Activated naive CD4-positive, alpha-beta T cell treated with anti-CD3 and anti-CD28 coated beads, Interleukin-2, amount 10 ng/mL, durations not matched to agents 7 days and 5 days (primary cell): ENCODE data around the gene CABCOCO1.

Experiments used
- CTCF ChIA-PET: fragments of 350-600 bp; sonication (Branson Sonifier 250); formaldehyde crosslinking; loops from one replicate; lab custom pipeline; 2021; ENCODE audit warnings: antibody characterized with exemption; lab: Charles Lee
- DNase-seq: peaks from one replicate; pipeline ENCODE4 v3.0.0-alpha.2; 2020
- H3K27ac Mint-ChIP-seq: one replicate; pipeline ENCODE4 v1.8.0; 2021; ENCODE audit warnings: mild to moderate bottlenecking, moderate library complexity, mixed read lengths
- H3K27me3 Mint-ChIP-seq: one replicate; pipeline ENCODE4 v1.8.0; 2021; ENCODE audit warnings: mild to moderate bottlenecking, mixed read lengths
- H3K36me3 Mint-ChIP-seq: one replicate; pipeline ENCODE4 v1.8.0; 2021; ENCODE audit warnings: mixed read lengths
- H3K4me1 Mint-ChIP-seq: one replicate; pipeline ENCODE4 v1.8.0; 2021; ENCODE audit warnings: mixed read lengths
- H3K4me3 Mint-ChIP-seq: one replicate; pipeline ENCODE4 v1.8.0; 2021; ENCODE audit warnings: mild to moderate bottlenecking, moderate library complexity, mixed read lengths
- H3K9me3 Mint-ChIP-seq: one replicate; pipeline ENCODE4 v1.8.0; 2021; ENCODE audit warnings: mixed read lengths

The CABCOCO1 gene

GRCh38 chr10:61760943-61761824, 98.5 kb downstream of the CABCOCO1 start:
- Mint-ChIP-seq H3K4me1 (peaks cover 15% of the 10 kb centered on the region), H3K27ac (no peak overlapping the region), H3K9me3 (no peaks in the 10 kb centered on the region), H3K27me3 (no peaks in the 10 kb centered on the region), H3K4me3 (no peak overlapping the region), H3K36me3 (no peaks in the 10 kb centered on the region)
- CTCF ChIA-PET: interaction anchor here (0.9 to 1.6 kb wide), 2 partner anchors 9 to 10 kb away, joined by 3 to 9 read pairs; no protein-coding TSS in a partner anchor
- DNase-seq: no peak

GRCh38 chr10:61761825-61762217, 99.1 kb downstream of the CABCOCO1 start:
- Mint-ChIP-seq H3K9me3 (no peaks in the 10 kb centered on the region), H3K36me3 (no peaks in the 10 kb centered on the region), H3K4me3 (no peak overlapping the region), H3K27ac (no peak overlapping the region), H3K27me3 (no peaks in the 10 kb centered on the region), H3K4me1 (peaks cover 18% of the 10 kb centered on the region)
- CTCF ChIA-PET: interaction anchor here (0.9 to 1.6 kb wide), 2 partner anchors 10 to 11 kb away, joined by 3 to 9 read pairs; no protein-coding TSS in a partner anchor
- DNase-seq: no peak

DNA sequence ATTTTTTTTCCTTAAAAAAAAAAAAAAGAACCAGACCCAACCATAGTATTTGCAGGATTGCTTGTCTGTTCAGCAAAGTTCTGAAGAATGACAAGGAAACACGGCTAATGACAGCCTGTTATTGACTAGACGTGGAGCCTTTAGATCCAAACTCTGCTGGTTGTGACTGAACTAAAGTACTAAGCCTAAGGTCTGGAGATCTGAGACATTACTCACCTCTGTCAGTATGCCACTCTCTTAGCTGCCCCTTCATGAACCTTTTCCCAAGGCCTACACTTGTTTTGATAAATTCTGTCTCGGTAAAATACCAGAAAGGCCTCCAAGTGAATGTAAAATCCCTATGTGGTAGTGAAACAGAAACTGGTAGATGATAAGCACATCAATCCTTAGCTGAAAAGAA, 101.0 kb downstream of the CABCOCO1 start:
- H3K27me3 Mint-ChIP-seq: no peaks in the 10 kb centered on the region
- no peak overlapping the region for H3K27ac Mint-ChIP-seq
- DNase-seq: no peak
- peaks cover 18% of the 10 kb centered on the region for H3K4me1 Mint-ChIP-seq
- no peaks in the 10 kb centered on the region for H3K9me3 Mint-ChIP-seq
- no peaks in the 10 kb centered on the region for H3K36me3 Mint-ChIP-seq
- H3K4me3 Mint-ChIP-seq: no peak overlapping the region
- CTCF ChIA-PET: interaction anchor here (1.6 kb wide), 1 partner anchor 13 kb away, joined by 3 read pairs; no protein-coding TSS in a partner anchor

DNA sequence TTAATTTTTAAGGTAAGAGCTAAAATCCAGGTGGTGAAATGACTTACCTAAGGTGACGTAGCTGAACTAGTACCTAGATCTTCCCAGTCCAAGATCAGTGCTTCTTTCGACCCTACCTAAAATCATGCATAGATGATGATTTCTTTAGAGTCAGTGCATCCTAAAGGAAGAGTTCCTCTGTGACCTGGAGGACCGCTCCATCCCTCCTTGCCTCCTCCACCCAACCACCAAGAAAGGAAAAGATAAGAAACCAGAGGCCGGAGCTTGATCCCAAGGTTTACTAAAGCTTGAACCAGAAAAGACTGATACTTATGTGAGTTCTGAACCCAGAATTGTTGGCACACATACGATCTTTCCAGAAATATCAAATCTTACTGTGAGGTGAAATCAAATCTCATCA, 101.8 kb downstream of the CABCOCO1 start:
- CTCF ChIA-PET: interaction anchor here (1.6 kb wide), 1 partner anchor 14 kb away, joined by 3 read pairs; no protein-coding TSS in a partner anchor
- H3K27ac Mint-ChIP-seq: no peak overlapping the region
- H3K9me3 Mint-ChIP-seq: no peaks in the 10 kb centered on the region
- no peaks in the 10 kb centered on the region for H3K36me3 Mint-ChIP-seq
- no peak for DNase-seq
- H3K4me3 Mint-ChIP-seq: no peak overlapping the region
- H3K27me3 Mint-ChIP-seq: no peaks in the 10 kb centered on the region
- H3K4me1 Mint-ChIP-seq: peaks cover 18% of the 10 kb centered on the region

GRCh38 chr10:61765176-61766087, 102.7 kb downstream of the CABCOCO1 start:
- no peaks in the 10 kb centered on the region for H3K36me3 Mint-ChIP-seq
- DNase-seq: no peak
- H3K27ac Mint-ChIP-seq: peak overlapping the region; percentile 77

DNA sequence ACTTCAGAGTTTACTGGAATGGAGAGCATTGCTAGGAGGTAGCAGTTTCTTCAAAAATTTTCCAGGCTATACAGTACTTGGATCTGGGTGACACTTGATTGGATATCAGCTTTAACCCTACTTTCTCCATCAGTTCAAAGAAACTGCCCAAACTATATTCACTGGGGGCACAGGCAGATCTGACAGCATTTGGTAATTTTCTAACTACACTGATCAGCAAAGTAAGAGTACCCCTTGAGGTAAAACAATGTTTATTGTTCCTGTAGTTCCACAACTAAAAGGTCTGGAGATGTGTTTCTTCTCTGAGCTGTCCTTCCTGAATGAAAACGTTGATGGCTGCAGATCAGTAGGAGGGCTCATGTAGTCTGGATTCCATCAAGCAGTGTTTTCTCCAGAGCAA, 104.2 kb downstream of the CABCOCO1 start:
- H3K36me3 Mint-ChIP-seq: no peaks in the 10 kb centered on the region
- no peak overlapping the region for H3K27ac Mint-ChIP-seq
- peaks cover 18% of the 10 kb centered on the region for H3K4me1 Mint-ChIP-seq
- CTCF ChIA-PET: interaction anchor here (0.6 to 1.4 kb wide), 2 partner anchors 16 to 844 kb away, joined by 3 to 6 read pairs; no protein-coding TSS in a partner anchor
- no peaks in the 10 kb centered on the region for H3K9me3 Mint-ChIP-seq
- H3K27me3 Mint-ChIP-seq: no peaks in the 10 kb centered on the region
- no peak for DNase-seq
- H3K4me3 Mint-ChIP-seq: no peak overlapping the region

More at GRCh38 chr10:61765176-61766087, 102.7 kb downstream of the CABCOCO1 start:
- Mint-ChIP-seq H3K4me3 (no peak overlapping the region), H3K9me3 (no peaks in the 10 kb centered on the region), H3K27me3 (no peaks in the 10 kb centered on the region), H3K4me1 (peaks cover 18% of the 10 kb centered on the region)
- CTCF ChIA-PET: interaction anchor here (1.0 to 1.6 kb wide), 3 partner anchors 15 to 102 kb away, joined by 3 to 6 read pairs (median 3); no protein-coding TSS in a partner anchor

GRCh38 chr10:61774031-61774430, 111.3 kb downstream of the CABCOCO1 start:
- CTCF ChIA-PET: no interaction called here

GRCh38 chr10:61775111-61775510, 112.4 kb downstream of the CABCOCO1 start:
- Mint-ChIP-seq H3K27me3 (no peaks in the 10 kb centered on the region), H3K4me3 (no peak overlapping the region), H3K4me1 (no peaks in the 10 kb centered on the region), H3K27ac (no peak overlapping the region), H3K9me3 (no peaks in the 10 kb centered on the region), H3K36me3 (no peaks in the 10 kb centered on the region)
- no peak for DNase-seq
- CTCF ChIA-PET: no interaction called here

More at GRCh38 chr10:61774031-61774430, 111.3 kb downstream of the CABCOCO1 start:
- no peak for DNase-seq
- Mint-ChIP-seq H3K9me3 (no peaks in the 10 kb centered on the region), H3K27ac (no peak overlapping the region), H3K27me3 (no peaks in the 10 kb centered on the region), H3K4me3 (no peak overlapping the region), H3K36me3 (no peaks in the 10 kb centered on the region), H3K4me1 (no peaks in the 10 kb centered on the region)

DNA sequence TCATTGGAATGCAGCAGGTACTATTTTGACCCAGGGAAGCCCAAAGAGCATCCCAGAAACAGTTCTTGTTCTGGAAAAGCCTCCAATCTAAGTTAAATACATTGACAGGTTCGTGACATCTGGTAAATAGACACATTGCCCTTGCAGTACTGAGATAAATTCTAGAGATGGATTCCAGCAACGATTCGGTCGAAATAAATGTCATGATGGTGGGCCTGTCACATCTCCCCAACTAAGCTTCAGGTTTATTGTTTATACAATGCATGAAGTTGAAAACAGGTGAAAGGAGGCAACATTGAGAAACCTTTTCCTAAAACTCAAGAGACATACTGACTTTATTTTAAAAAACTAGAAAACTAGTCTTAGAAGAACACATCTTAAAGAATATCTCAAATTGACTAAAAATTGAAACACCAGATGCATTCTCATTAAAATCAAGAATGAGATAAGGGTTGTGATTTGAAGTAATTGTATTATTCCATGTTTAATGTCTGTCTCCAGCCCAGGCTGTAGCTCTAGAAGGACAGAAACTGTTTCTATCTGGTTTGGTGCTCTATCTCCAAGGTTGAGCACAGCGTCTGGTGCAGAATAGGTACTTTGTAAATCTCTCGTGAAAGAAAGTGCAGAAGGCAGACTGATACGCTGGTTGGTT, 114.0 kb downstream of the CABCOCO1 start:
- H3K4me3 Mint-ChIP-seq: no peak overlapping the region
- no peaks in the 10 kb centered on the region for H3K36me3 Mint-ChIP-seq
- no peaks in the 10 kb centered on the region for H3K27me3 Mint-ChIP-seq
- no peak overlapping the region for H3K27ac Mint-ChIP-seq
- no peak for DNase-seq
- no peaks in the 10 kb centered on the region for H3K9me3 Mint-ChIP-seq
- CTCF ChIA-PET: no interaction called here
- H3K4me1 Mint-ChIP-seq: peaks cover 4% of the 10 kb centered on the region

DNA sequence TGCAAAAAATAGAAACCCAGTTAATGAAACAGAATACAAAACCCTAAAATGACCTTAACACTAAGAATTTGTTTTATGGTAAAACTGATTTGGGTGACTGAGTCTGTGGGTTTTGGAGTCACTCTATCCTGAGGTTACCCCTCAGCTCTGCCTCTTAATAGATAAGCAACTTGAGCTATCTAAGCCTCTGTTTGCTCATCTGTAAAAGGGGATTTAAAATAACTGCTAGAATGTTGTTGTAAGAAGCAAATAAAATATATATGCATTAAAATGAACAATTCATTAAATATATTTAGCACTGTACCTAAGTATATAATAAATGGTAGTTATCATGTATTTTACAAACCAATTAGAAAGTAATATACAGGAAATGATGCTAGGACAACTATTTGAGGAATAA, 115.4 kb downstream of the CABCOCO1 start:
- no peak overlapping the region for H3K4me3 Mint-ChIP-seq
- H3K9me3 Mint-ChIP-seq: no peaks in the 10 kb centered on the region
- no peaks in the 10 kb centered on the region for H3K27me3 Mint-ChIP-seq
- peaks cover 12% of the 10 kb centered on the region for H3K4me1 Mint-ChIP-seq
- no peaks in the 10 kb centered on the region for H3K36me3 Mint-ChIP-seq
- no peak for DNase-seq
- no peak overlapping the region for H3K27ac Mint-ChIP-seq
- CTCF ChIA-PET: no interaction called here

DNA sequence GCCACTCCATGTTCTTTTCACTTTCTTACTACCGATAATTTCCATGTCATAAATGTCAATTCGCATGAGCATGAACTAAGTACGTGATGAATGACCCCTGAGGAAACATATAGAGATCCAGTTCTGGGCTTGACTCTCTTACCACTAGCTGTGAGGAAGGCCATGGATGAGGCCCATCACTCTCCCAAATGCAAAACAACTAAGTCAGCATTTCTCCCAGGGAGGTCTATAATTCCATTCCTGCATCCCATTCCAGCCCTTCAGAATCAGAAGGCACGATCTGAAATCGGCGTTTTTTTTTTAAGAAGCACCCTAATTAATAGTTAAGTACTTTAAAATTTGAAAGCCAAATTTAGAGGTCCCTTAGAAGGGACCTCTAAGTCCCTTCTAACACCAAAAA, 116.5 kb downstream of the CABCOCO1 start:
- H3K4me1 Mint-ChIP-seq: peaks cover 17% of the 10 kb centered on the region
- H3K27me3 Mint-ChIP-seq: no peaks in the 10 kb centered on the region
- no peak for DNase-seq
- H3K9me3 Mint-ChIP-seq: no peaks in the 10 kb centered on the region
- no peaks in the 10 kb centered on the region for H3K36me3 Mint-ChIP-seq
- H3K4me3 Mint-ChIP-seq: no peak overlapping the region
- CTCF ChIA-PET: no interaction called here
- H3K27ac Mint-ChIP-seq: no peak overlapping the region

- H3K4me3 Mint-ChIP-seq: no peak overlapping the region
- H3K9me3 Mint-ChIP-seq: no peaks in the 10 kb centered on the region
- peaks cover 25% of the 10 kb centered on the region for H3K4me1 Mint-ChIP-seq
- H3K27ac Mint-ChIP-seq: no peak overlapping the region
- H3K27me3 Mint-ChIP-seq: no peaks in the 10 kb centered on the region
- no peaks in the 10 kb centered on the region for H3K36me3 Mint-ChIP-seq
- CTCF ChIA-PET: no interaction called here
- no peak for DNase-seq
Measured at GRCh38 chr10:61779950-61780659, 117.4 kb downstream of the CABCOCO1 start.

GRCh38 chr10:61780732-61781131, 118.0 kb downstream of the CABCOCO1 start:
- H3K4me1 Mint-ChIP-seq: peaks cover 31% of the 10 kb centered on the region
- no peaks in the 10 kb centered on the region for H3K36me3 Mint-ChIP-seq
- CTCF ChIA-PET: no interaction called here
- H3K27me3 Mint-ChIP-seq: no peaks in the 10 kb centered on the region
- H3K9me3 Mint-ChIP-seq: no peaks in the 10 kb centered on the region
- H3K27ac Mint-ChIP-seq: no peak overlapping the region
- DNase-seq: no peak
- H3K4me3 Mint-ChIP-seq: no peak overlapping the region
